Pulmonary artery endothelial cell (primary cell): ENCODE measurements around the gene NPTN. TPM values are rescaled to one million over a fixed set of nuclear protein-coding genes. Genes with fewer than 3 reads are reported as not detected.
"Not testable (repeated sequence)": the region's sequence is repeated elsewhere in the genome, so short reads cannot be mapped to it uniquely, and the experiment has no call there.

Source experiments
- DNase-seq: peaks from one replicate; pipeline ENCODE4 v3.0.0-alpha.2; 2011; ENCODE audit warnings: low read depth, low spot score
- total RNA-seq: library from RNA; depleted of rRNA; stranded (reverse); fragments of >200 nt; gene quantifications from 2 replicates; pipeline ENCODE4 v1.2.3, GENCODE V29; 2014

The NPTN gene
- total RNA-seq, 1 donor from 2014 or later: 104 TPM

GRCh38 chr15:73601451-73602445 lies 31.4 kb downstream of the NPTN start:
- DNase-seq: no peak

- DNase-seq: no peak
These were observed 32.5 kb downstream of the NPTN start for GRCh38 chr15:73600413-73601335.

- no peak for DNase-seq
These were observed 33.3 kb downstream of the NPTN start for GRCh38 chr15:73599934-73600333.

GRCh38 chr15:73598530-73599160 lies 34.5 kb downstream of the NPTN start:
- no peak for DNase-seq

- DNase-seq: no peak
These were observed 36.1 kb downstream of the NPTN start for GRCh38 chr15:73597036-73597638.

GRCh38 chr15:73596174-73596573 lies 37.0 kb downstream of the NPTN start:
- no peak for DNase-seq

- DNase-seq: no peak
These were observed 39.1 kb downstream of the NPTN start for GRCh38 chr15:73594109-73594508.

GRCh38 chr15:73593304-73594074 lies 39.7 kb downstream of the NPTN start:
- DNase-seq: no peak

- no peak for DNase-seq
These were observed 42.9 kb downstream of the NPTN start for GRCh38 chr15:73590263-73590662.

GRCh38 chr15:73589766-73590165 lies 43.4 kb downstream of the NPTN start:
- no peak for DNase-seq

GRCh38 chr15:73585871-73586654 lies 47.1 kb downstream of the NPTN start:
- DNase-seq: no peak

- no peak for DNase-seq
These were observed 48.3 kb downstream of the NPTN start for GRCh38 chr15:73584699-73585420.

- DNase-seq: no peak
These were observed 49.6 kb downstream of the NPTN start for GRCh38 chr15:73583544-73583943.

- no peak for DNase-seq
These were observed 50.3 kb downstream of the NPTN start for GRCh38 chr15:73582851-73583379.

- DNase-seq: no peak
These were observed 55.2 kb downstream of the NPTN start for GRCh38 chr15:73578026-73578425.

- not testable (repeated sequence) for DNase-seq
These were observed 55.6 kb downstream of the NPTN start for GRCh38 chr15:73577593-73577992.

- no peak for DNase-seq
These were observed 57.4 kb downstream of the NPTN start for GRCh38 chr15:73575636-73576247.

GRCh38 chr15:73573572-73573971 lies 59.6 kb downstream of the NPTN start:
- peak; percentile 71 for DNase-seq
